Lung (tissue), 12 donors: ENCODE data around the gene FANCB. TPM values are rescaled to one million over a fixed set of nuclear protein-coding genes. Genes with fewer than 3 reads are reported as not detected.

Source experiments
- ATAC-seq: fragments of 200-7000 bp; cut with Tn5 transposase; one replicate; pipeline ENCODE4 v1.9.1; 2020; ENCODE audit warnings: moderate number of reproducible peaks; ENCODE audit not compliant: insufficient read depth, low FRiP score
- DNase-seq, 3 donors: peaks; one replicate each; pipeline ENCODE4 v3.0.0-alpha.2; 2013 to 2017
- H3K27ac ChIP-seq, 2 donors: one replicate each; pipeline ENCODE4 v1.5.1; 2013; ENCODE audit warnings: mild to moderate bottlenecking in 2 of 2, moderate library complexity in 2 of 2, control low read depth in 1 of 2, inconsistent platforms in 1 of 2, low read depth in 1 of 2, low read length in 1 of 2
- H3K27me3 ChIP-seq, 3 donors: one replicate each; pipeline ENCODE4 v1.5.1; 2013; ENCODE audit warnings: low read length in 2 of 3; ENCODE audit not compliant: control insufficient read depth in 3 of 3, insufficient read depth in 3 of 3
- H3K36me3 ChIP-seq, 4 donors: one replicate each; pipeline ENCODE4 v1.5.1; 2013; ENCODE audit warnings: low read length in 4 of 4, mild to moderate bottlenecking in 1 of 4, moderate library complexity in 1 of 4; ENCODE audit not compliant: control insufficient read depth in 4 of 4, insufficient read depth in 4 of 4
- H3K4me1 ChIP-seq, 5 donors: one replicate each; pipeline ENCODE4 v1.5.1; 2013; ENCODE audit warnings: low read length in 5 of 5, mild to moderate bottlenecking in 2 of 5, moderate library complexity in 1 of 5; ENCODE audit not compliant: control insufficient read depth in 5 of 5, insufficient read depth in 5 of 5
- H3K4me3 ChIP-seq: one replicate; pipeline ENCODE4 v1.5.1; 2013; ENCODE audit warnings: mild to moderate bottlenecking, control low read depth, moderate library complexity
- H3K9ac ChIP-seq, 2 donors: one replicate each; pipeline ENCODE4 v1.5.1; 2013; ENCODE audit warnings: low read length in 2 of 2, control low read depth in 1 of 2; ENCODE audit not compliant: insufficient read depth in 1 of 2
- H3K9me3 ChIP-seq, 4 donors: one replicate each; pipeline ENCODE4 v1.5.1; 2013; ENCODE audit warnings: low read length in 3 of 4, mild to moderate bottlenecking in 1 of 4, moderate library complexity in 1 of 4; ENCODE audit not compliant: control insufficient read depth in 4 of 4, insufficient read depth in 3 of 4
- CTCF ChIP-seq: IDR thresholded peaks from 2 replicates; pipeline ENCODE4 v1.5.1; 2012; ENCODE audit warnings: mild to moderate bottlenecking; ENCODE audit errors: control extremely low read depth, extremely low read depth
- WGBS, 2 donors: extraction: QIAGEN DNeasy Blood & Tissue Kit; methylation state at CpG; one replicate each; pipeline ENCODE4 v1.1.7; 2013; 5-methylcytosine and 5-hydroxymethylcytosine counted together
- polyA plus RNA-seq, 2 donors: library from polyadenylated mRNA; stranded (reverse); fragments of 200-250 nt; gene quantifications; one replicate each; pipeline ENCODE4 v1.2.1, GENCODE V29; 2013
- total RNA-seq, 2 donors: library from RNA; depleted of rRNA in 1 of 2; stranded (reverse); fragments of >200 nt in 1 of 2; gene quantifications; one replicate each; pipeline ENCODE4 v1.2.1, GENCODE V29; 2014 to 2021
- donor health status: control.
- donor health status: control.
- donor health status: Bipolar disorder and iron deficiency.
- donor health status: healthy.
- donor health status: DM: yes; HTN: yes; CAD: no.

FANCB gene
- total and polyA plus RNA-seq, 4 donors: 0.25 to 8.0 (median 0.76) TPM

- WGBS, 2 donors: 74 to 75% methylated on average over 3 of the region's 3 CpGs
- H3K27ac ChIP-seq: no peak overlapping the region
- ATAC-seq (no peak), DNase-seq (no peak)
- H3K36me3 ChIP-seq: no peaks in the 10 kb centered on the region
- no peak overlapping the region for H3K9ac ChIP-seq
- no peak for TF ChIP-seq CTCF
- no peaks in the 10 kb centered on the region for H3K4me1 ChIP-seq
- peaks cover 0 to 9% (median 0%) of the 10 kb centered on the region in 3 donors for H3K27me3 ChIP-seq
- no peaks in the 10 kb centered on the region for H3K9me3 ChIP-seq
- H3K4me3 ChIP-seq: no peak overlapping the region
These were observed 53.1 kb downstream of the FANCB start for GRCh38 chrX:14819769-14820168.

GRCh38 chrX:14817571-14817970 is 55.3 kb downstream of the FANCB start:
- Histone ChIP-seq H3K27me3 (peaks cover 0 to 9% (median 0%) of the 10 kb centered on the region in 3 donors), H3K9me3 (no peaks in the 10 kb centered on the region), H3K9ac (no peak overlapping the region), H3K27ac (no peak overlapping the region), H3K36me3 (no peaks in the 10 kb centered on the region), H3K4me3 (no peak overlapping the region), H3K4me1 (no peaks in the 10 kb centered on the region)
- DNase-seq (no peak), ATAC-seq (no peak)
- no peak for TF ChIP-seq CTCF
- WGBS, 2 donors: 62 to 74% methylated on average over 2 of the region's 2 CpGs

GRCh38 chrX:14802943-14803710 is 69.7 kb downstream of the FANCB start:
- ATAC-seq: no peak
- peaks cover 0 to 3% (median 1%) of the 10 kb centered on the region in 4 donors for H3K9me3 ChIP-seq
- H3K27ac ChIP-seq: no peak overlapping the region
- no peaks in the 10 kb centered on the region for H3K36me3 ChIP-seq
- 20 to 53% methylated on average over 1 of the region's 1 CpG for WGBS, 2 donors
- H3K27me3 ChIP-seq: peaks cover 2 to 16% (median 5%) of the 10 kb centered on the region in 3 donors
- no peak for DNase-seq
- no peak overlapping the region for H3K4me3 ChIP-seq
- H3K9ac ChIP-seq: no peak overlapping the region
- no peaks in the 10 kb centered on the region for H3K4me1 ChIP-seq
- no peak for TF ChIP-seq CTCF
